22Rv1 (cell line): Measurements from ENCODE around the gene FBF1.

ENCODE experiments used
- ZFX ChIP-seq: fragments of 450-650 bp; IDR thresholded peaks from 2 replicates; pipeline ENCODE4 v1.6.1; 2017; ENCODE audit warnings: antibody characterized with exemption, borderline replicate concordance
- TF ChIP-seq, protein P1 (sequence below): fragments of 450-650 bp; IDR thresholded peaks from 2 replicates; pipeline ENCODE4 v1.5.1; 2017; ENCODE audit warnings: mild to moderate bottlenecking

DNA sequence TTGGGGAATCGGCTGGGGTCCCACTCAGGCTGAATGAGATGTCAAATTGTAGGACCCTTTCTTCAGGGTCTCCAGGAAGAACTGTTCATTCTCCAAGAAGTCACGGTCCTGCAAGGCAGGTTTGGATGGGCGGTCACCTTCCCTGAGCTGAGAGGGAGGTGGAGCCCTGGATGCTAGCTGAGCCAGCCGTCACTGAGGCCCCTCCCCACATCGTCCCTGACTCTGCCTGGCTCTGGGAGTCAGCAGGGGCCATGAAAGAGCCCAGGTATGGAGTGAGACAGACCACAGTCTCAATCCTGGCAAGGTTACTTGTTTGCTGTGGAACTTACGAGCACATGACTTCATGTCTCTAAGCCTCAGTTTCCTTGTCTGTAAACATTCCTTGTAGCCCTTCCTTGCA is 30.1 kb downstream of the FBF1 start:
- TF ChIP-seq, protein P1, sequence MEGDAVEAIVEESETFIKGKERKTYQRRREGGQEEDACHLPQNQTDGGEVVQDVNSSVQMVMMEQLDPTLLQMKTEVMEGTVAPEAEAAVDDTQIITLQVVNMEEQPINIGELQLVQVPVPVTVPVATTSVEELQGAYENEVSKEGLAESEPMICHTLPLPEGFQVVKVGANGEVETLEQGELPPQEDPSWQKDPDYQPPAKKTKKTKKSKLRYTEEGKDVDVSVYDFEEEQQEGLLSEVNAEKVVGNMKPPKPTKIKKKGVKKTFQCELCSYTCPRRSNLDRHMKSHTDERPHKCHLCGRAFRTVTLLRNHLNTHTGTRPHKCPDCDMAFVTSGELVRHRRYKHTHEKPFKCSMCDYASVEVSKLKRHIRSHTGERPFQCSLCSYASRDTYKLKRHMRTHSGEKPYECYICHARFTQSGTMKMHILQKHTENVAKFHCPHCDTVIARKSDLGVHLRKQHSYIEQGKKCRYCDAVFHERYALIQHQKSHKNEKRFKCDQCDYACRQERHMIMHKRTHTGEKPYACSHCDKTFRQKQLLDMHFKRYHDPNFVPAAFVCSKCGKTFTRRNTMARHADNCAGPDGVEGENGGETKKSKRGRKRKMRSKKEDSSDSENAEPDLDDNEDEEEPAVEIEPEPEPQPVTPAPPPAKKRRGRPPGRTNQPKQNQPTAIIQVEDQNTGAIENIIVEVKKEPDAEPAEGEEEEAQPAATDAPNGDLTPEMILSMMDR, result no peak
- TF ChIP-seq ZFX, result no peak
